HTR-8/SVneo (cell line): ENCODE data around the gene FAM177A1.
"Not testable (repeated sequence)": the region's sequence is repeated elsewhere in the genome, so short reads cannot be mapped to it uniquely, and the experiment has no call there.

Experiments
- DNase-seq: peaks from one replicate; pipeline ENCODE4 v3.0.0; 2011; ENCODE audit warnings: low spot score, mixed read lengths; ENCODE audit not compliant: insufficient read length
- FAIRE-seq: peaks from 2 replicates; lab custom pipeline; 2011; peaks lifted over from hg19 to GRCh38; lab: Jason Lieb, UNC

FAM177A1 gene, protein sequence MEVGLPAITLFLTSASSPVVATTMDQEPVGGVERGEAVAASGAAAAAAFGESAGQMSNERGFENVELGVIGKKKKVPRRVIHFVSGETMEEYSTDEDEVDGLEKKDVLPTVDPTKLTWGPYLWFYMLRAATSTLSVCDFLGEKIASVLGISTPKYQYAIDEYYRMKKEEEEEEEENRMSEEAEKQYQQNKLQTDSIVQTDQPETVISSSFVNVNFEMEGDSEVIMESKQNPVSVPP

GRCh38 chr14:35046048-35046750, at the start of gene FAM177A1:
Gene FAM177A1 (plus strand): TSS chr14:35046272. CDS start chr14:35046464, 192 bp downstream.
- peak; percentile 98 for DNase-seq
- peak; percentile 86 for FAIRE-seq

GRCh38 chr14:34997762-34998161, 48.3 kb upstream of the FAM177A1 start:
- DNase-seq: no peak
- no peak for FAIRE-seq

- FAIRE-seq: no peak
- no peak for DNase-seq
Observed at GRCh38 chr14:34999500-34999899, 46.6 kb upstream of the FAM177A1 start.

DNA sequence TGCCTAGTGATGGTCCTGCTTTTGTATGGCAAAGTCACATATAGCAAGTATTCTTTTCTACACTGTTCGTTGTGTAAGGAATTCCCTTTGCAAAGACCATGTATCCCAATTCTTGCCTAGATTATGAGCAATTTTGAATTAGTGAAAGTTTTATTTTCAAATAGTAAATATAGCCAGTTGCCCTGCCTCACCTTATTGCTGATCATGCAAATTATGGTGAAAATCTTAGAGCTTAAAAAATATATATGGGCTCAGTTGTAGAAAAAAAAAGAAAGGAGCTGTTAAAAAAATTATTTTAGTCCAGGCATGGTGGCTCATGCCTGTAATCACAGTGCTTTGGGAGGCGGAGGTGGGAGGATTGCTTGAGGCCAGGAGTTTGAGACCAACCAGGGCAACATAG, 44.5 kb upstream of the FAM177A1 start:
- DNase-seq (no peak), FAIRE-seq (no peak)

- FAIRE-seq: no peak
- DNase-seq: no peak
Observed at GRCh38 chr14:35004839-35005238, 41.2 kb upstream of the FAM177A1 start.

GRCh38 chr14:35016568-35016967, 29.5 kb upstream of the FAM177A1 start:
- DNase-seq (no peak), FAIRE-seq (no peak)

DNA sequence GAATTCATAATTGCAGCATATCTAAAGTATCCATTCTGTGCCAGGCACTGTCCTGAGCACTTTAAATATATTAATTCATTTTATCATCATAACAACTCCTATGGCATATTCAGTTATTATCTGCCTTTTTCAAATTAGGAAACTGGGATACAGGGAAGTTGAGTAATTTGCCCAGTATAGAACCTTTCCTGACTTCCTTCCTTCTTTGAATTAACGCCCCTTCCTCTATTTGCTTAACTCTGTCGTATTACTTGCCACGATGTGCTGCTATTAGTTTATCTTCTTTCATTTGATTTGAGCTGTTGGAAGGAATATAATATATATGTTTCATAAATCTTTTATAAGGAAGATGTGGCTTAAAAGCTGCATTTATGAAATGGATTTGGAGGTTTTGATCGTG, 25.4 kb upstream of the FAM177A1 start:
- no peak for FAIRE-seq

DNA sequence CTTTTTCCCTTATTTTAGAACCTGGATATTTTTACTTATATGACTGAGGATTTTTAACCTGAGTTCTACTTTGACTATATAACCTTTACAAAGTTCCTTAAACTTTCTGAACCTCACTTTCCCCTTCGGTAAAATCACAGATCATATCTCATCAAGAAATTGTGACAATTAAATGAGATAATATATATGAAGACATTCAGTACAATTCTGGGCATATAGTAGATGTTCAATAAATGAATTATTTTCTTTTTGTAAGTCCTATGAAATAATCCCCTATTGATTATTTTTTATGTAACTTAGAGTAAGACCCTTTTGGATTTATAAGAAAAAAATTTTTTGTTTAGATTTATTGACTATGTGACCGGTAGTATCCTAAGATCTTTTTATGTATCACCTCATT, 17.6 kb upstream of the FAM177A1 start:
- DNase-seq (no peak), FAIRE-seq (no peak)

More for the DNA sequence above, 25.4 kb upstream of the FAM177A1 start:
- no peak for DNase-seq

- DNase-seq (no peak), FAIRE-seq (no peak)
Observed at GRCh38 chr14:35032562-35032961, 13.5 kb upstream of the FAM177A1 start.

DNA sequence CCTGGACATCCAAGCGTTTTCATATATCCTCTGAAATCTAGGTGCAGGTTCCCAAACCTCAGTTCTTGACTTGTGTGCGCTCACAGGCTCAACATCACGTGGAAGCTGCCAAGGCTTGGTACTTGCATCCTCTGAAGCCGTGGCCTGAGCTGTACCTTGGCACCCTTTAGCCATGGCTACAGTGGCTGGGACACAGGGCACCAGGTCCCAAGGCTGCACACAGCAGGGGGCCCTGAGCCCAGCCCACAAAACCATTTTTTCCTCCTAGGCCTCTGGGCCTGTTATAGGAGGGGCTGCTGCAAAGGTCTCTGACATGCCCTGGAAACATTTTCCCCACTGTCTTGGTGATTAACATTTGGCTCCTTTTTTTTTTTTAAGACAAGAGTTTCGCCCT, 11.6 kb upstream of the FAM177A1 start:
- no peak for DNase-seq
- no peak for FAIRE-seq

- not testable (repeated sequence) for FAIRE-seq, DNase-seq
Observed at GRCh38 chr14:35034944-35035554, 11.0 kb upstream of the FAM177A1 start.

GRCh38 chr14:35038312-35038711, 7.8 kb upstream of the FAM177A1 start:
- not testable (repeated sequence) for DNase-seq, FAIRE-seq

DNA sequence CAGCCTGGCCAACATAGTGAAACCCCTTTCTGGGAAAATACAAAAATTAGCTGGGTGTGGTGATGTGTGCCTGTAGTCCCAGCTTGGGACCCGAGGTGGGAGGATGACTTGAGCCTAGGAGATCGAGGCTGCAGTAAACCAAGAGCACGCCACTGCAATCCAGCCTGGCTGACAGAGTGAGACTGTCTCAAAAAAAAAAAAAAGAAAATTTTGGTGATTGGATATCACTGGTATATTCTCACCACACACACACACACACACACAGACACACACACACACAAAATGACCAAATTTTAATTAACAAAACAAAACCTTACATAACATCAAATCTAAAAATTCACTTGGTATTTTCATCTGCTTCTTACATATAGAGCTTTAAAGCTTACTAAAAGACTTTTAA, 3.4 kb upstream of the FAM177A1 start:
- no peak for FAIRE-seq
- DNase-seq: no peak

GRCh38 chr14:35043046-35043445, 3.0 kb upstream of the FAM177A1 start:
- DNase-seq (no peak), FAIRE-seq (no peak)

DNA sequence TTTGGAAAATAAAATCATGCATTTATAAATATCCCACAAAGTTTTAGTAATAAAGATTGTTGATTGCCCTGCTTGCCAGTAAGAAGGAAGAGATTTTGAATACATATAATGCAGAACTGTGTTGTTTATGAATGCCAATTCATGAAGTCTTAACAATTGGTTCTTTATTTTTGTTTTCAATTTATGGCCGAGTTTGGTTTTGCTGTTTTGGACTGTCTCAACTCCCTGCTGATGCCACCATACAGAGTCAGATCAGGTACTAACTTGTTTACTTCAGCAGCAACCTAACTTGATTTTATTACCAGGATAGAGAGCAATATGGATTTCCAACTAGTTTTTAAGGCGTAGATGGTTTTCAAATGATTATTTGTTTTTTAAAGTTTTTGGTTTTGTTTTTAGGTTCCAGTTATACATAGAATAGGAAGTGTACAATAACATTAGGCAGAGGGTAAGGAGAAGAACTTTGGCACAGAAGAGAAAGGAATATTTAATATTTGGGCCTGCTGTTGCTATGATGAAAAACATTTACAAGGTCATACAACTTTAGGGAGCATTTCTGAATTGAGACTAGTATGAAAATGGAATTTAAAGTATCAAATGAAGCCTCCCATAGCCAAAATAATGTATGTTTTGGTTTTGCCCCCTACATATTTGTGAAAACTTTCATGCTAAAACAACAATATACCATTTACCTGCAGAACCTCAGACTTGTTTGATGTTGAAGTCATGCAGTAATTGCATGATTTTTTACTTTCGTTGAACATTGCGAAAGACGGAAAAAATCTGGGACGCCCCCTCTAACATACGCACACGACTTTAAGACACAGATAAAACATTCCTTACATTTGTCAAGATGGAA, 904 bp upstream of the FAM177A1 start:
- no peak for FAIRE-seq

GRCh38 chr14:35045798-35046047, 349 bp upstream of the FAM177A1 start:
- DNase-seq (no peak), FAIRE-seq (no peak)

More for the DNA sequence above, 904 bp upstream of the FAM177A1 start:
- DNase-seq: peak; percentile 21

DNA sequence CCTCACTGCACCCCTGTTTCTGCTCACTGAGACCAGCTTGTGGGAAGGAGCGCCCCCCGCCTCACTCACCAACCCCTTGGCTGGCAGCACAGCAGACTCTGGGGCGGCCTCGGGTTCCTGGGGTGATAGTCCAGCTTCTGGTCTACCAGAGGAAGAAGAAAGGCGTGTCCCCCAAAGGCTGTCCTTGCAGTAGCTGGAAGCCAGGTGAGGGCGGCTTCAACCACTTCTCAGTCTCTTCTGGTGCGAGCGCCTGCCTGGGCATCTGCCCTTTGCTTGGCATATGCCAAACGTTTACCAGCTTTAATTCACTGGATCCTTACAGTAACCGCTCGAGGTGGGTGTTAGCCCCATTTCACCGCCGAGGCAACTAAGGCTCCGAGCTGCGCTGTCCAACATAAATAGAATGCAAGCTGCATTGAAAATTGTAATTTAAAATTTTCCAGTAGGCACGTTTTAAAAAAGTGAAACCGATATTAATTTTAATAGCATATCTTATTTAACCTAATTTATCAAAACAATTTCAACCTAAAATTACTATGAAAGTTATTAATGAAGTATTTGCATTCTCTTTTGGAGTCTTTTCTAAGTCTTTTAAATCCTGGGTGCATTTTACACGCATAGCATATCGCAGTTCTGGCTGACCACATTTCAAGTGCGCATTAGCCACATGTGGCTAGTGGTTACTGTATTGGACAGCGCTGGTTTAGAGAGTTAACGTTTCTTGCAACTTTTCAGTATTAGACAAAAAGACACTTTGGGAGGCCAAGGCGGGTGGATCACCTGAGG, 872 bp downstream of the FAM177A1 start:
- DNase-seq (no peak), FAIRE-seq (no peak)

GRCh38 chr14:35047976-35048513, 2.0 kb downstream of the FAM177A1 start:
- FAIRE-seq (no peak), DNase-seq (no peak)

DNA sequence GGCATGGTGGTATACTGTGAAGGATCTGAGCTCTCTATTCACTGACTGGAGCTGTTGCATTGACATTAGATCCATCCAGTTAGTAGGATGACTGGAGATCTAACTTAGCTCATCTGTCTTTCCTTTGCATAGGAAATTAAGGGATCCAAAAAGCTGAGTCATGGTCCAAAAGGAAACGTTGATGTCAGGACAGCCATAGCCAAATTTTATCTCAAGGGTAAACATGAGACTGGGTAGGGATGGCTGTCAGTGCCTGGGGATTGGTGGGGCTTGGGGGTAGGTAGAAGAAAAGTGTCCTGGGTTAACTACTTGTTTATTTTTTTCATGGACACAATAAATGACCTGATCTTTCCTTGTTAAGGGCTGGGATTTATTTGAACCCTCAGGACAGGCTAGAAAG, 4.6 kb downstream of the FAM177A1 start:
- no peak for DNase-seq
- no peak for FAIRE-seq

DNA sequence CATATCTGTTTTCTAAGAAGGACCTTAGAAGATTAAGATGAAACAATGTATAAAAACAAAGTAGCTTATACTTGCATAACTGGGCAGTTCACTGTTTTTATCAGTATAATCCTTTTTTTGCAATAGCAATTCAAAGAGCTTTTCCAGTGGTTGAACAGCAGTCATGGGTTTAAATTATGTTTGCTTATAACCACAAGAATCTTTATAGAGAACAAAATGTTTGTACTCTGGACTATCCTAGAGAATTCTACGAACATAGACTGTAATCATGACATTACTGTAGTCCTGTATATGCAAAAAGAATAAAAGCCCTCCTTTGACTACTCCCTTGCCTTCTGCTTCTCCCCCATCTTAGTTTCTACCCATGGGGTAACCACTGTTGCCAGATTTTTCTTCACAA, 5.7 kb downstream of the FAM177A1 start:
- no peak for DNase-seq
- FAIRE-seq: no peak
